MM.1S (cell line): ENCODE measurements around the gene ALDH8A1.

ENCODE experiments used
- EZH2 ChIP-seq: fragments of 300-600 bp; sonication (generic); optimal IDR thresholded peaks from 2 replicates; pipeline ENCODE3; 2017; ENCODE audit warnings: low read depth, mild to moderate bottlenecking, antibody characterized with exemption, low read length, mixed read lengths
- EZH2phosphoT487 ChIP-seq: fragments of 300-600 bp; sonication (generic); IDR thresholded peaks from 2 replicates; pipeline ENCODE4 v1.6.1; 2018; ENCODE audit warnings: antibody characterized with exemption, low read length
- TF ChIP-seq, protein P1 (sequence below): fragments of 300-600 bp; sonication (generic); IDR thresholded peaks from 2 replicates; pipeline ENCODE4 v1.5.1; 2016; ENCODE audit warnings: antibody characterized with exemption, low read length, mixed read lengths

DNA sequence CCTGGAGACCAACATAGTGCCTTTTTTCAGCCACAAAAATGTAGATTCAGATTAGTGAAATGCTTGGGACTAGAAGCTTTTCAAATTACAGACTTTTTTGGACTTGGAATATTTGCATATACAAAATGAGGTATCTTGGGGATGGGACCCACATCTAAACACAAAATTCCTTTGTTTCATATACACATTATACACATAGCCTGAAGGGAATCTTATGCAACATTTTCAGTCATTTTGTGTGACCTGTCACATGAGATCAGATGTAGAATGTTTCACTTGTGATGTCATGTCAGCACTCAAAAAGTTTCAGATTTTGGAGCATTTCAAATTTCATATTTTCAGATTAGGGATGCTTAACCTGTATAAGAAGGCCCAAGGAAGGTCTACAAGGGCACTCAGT lies 44.5 kb upstream of the ALDH8A1 start:
- TF ChIP-seq, protein P1, sequence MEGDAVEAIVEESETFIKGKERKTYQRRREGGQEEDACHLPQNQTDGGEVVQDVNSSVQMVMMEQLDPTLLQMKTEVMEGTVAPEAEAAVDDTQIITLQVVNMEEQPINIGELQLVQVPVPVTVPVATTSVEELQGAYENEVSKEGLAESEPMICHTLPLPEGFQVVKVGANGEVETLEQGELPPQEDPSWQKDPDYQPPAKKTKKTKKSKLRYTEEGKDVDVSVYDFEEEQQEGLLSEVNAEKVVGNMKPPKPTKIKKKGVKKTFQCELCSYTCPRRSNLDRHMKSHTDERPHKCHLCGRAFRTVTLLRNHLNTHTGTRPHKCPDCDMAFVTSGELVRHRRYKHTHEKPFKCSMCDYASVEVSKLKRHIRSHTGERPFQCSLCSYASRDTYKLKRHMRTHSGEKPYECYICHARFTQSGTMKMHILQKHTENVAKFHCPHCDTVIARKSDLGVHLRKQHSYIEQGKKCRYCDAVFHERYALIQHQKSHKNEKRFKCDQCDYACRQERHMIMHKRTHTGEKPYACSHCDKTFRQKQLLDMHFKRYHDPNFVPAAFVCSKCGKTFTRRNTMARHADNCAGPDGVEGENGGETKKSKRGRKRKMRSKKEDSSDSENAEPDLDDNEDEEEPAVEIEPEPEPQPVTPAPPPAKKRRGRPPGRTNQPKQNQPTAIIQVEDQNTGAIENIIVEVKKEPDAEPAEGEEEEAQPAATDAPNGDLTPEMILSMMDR: no peak
- TF ChIP-seq EZH2phosphoT487: no peak
- TF ChIP-seq EZH2: no peak
